Right lobe of liver (tissue), 4 donors: ENCODE measurements around the gene MGP.

Experiments used
- CTCF ChIP-seq, 4 donors: fragments of 200-600 bp in 3 of 4; fragments of 450-650 bp in 1 of 4; IDR thresholded peaks; one replicate each; pipeline versions ENCODE4 v1.5.1 to v1.8.0; 2016 to 2022; ENCODE audit warnings: antibody characterized with exemption in 4 of 4, mild to moderate bottlenecking in 2 of 4
- POLR2A ChIP-seq: fragments of 450-650 bp; IDR thresholded peaks from one replicate; pipeline ENCODE4 v1.6.1; 2017; ENCODE audit warnings: antibody characterized with exemption, mild to moderate bottlenecking
- donor health status: DM: no; HTN: no; CAD: no.
- donor health status: DM: no; HTN: no; CAD: no.
- donor health status: DM: no; HTN: yes; CAD: no.

DNA sequence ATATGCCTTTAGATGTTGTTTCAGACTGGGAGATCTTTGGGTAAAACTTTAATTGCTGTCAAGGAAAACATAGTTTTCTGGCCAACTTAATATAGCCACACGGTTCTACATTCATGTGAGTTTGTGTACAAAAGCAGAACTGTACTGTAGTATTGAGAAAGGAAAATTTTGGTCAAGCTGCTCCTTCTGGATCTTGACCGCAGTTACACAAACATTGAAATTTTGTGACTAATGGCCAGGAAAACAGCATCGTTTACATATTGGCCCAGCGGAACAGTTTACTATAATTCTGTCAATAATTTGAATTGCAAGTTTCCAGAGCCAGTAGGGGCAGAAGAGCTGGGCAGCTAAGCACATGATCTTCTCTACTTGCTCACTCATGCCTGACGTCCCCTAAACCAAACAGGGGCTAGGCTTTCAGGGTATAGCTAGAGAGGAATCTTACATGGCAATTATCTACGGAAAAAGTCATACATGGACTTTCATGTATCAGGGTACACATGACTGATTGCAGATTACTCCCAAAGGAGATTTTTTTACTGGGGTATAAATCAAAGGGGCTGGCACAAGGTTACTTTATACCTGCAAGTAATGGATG is 31.0 kb downstream of the MGP start:
- TF ChIP-seq CTCF (IDR thresholded peaks at IDR 0.05), result no peak
- TF ChIP-seq POLR2A, result no peak
